Panc1 (cell line): Measurements from ENCODE around the gene POU4F3.

Experiments
- CTCF ChIP-seq: fragments of 450-650 bp; IDR thresholded peaks from 2 replicates; pipeline ENCODE4 v1.5.1; 2017; ENCODE audit warnings: mild to moderate bottlenecking
- POLR2AphosphoS5 ChIP-seq: IDR thresholded peaks from 2 replicates; pipeline ENCODE4 v1.6.1; 2012; ENCODE audit warnings: mild to moderate bottlenecking, low read depth, low read length, moderate library complexity
- SIN3A ChIP-seq: IDR thresholded peaks from 2 replicates; pipeline ENCODE4 v1.6.1; 2012; ENCODE audit warnings: low read depth, mild to moderate bottlenecking, low read length, moderate library complexity, borderline replicate concordance; ENCODE audit not compliant: insufficient read depth
- TCF7L2 ChIP-seq: IDR thresholded peaks from 2 replicates; pipeline ENCODE4 v1.6.1; 2011; ENCODE audit warnings: mild to moderate bottlenecking, low read depth, low read length, inconsistent platforms

DNA sequence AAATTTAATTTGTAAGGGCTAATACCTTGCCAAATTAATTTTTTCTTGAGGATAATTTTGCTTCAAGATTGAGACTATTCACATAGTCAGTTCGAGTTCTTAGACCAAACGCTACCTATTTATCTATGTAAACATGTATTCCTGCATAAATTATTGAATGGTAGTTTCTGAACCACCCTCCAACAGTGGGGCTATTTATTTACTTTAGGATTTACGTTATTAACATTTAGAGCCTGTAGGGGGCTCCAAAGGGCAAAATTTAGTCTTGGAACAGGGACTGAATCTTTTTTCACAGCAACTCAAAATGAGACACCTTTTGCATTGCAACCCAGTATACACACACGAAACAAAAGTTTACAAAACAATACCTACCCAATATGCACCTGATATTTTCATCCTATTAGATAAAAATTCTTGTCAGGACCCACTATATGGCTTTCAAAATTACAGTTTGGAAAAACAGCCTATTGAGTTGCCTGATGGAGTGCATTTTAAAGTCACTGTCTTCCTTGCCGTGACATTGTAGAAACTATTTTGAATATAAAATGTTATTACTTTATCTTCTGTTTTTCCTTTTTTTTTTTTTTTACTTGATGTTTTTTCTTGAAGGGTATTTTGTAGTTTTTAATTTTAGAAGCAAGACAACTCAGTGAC is 47.1 kb upstream of the POU4F3 start:
- TF ChIP-seq CTCF (peak; percentile 71; the same call in 1 of the 2 replicates), POLR2AphosphoS5 (no peak), TCF7L2 (no peak), SIN3A (no peak)
